Calu3 (cell line): ENCODE measurements around the gene SGO2. TPM values are rescaled to one million over a fixed set of nuclear protein-coding genes. Genes with fewer than 3 reads are reported as not detected.

Source experiments
- BruUV-seq: library from RNA; stranded (reverse); fragments of 400-500 nt; replicated peaks from 2 replicates; lab custom pipeline; 2021; lab: Mats Ljungman, UMichigan
- CTCF ChIA-PET: fragments of 300-600 bp; sonication (Branson Sonifier 250); formaldehyde crosslinking; loops from one replicate; lab custom pipeline; 2022; ENCODE audit warnings: antibody characterized with exemption; lab: Charles Lee
- DNase-seq: peaks from one replicate; pipeline ENCODE4 v3.0.0; 2022
- H3K27ac Mint-ChIP-seq: one replicate; pipeline ENCODE4 v1.8.0; 2022; ENCODE audit warnings: mixed read lengths; ENCODE audit not compliant: unreplicated experiment
- H3K27me3 Mint-ChIP-seq: one replicate; pipeline ENCODE4 v1.8.0; 2022; ENCODE audit warnings: mixed read lengths; ENCODE audit not compliant: unreplicated experiment
- H3K36me3 Mint-ChIP-seq: one replicate; pipeline ENCODE4 v1.8.0; 2022; ENCODE audit warnings: mild to moderate bottlenecking, moderate library complexity, mixed read lengths; ENCODE audit not compliant: insufficient read depth, unreplicated experiment
- H3K4me1 Mint-ChIP-seq: one replicate; pipeline ENCODE4 v1.8.0; 2022; ENCODE audit warnings: mild to moderate bottlenecking, low read depth, mixed read lengths; ENCODE audit not compliant: unreplicated experiment
- H3K4me3 Mint-ChIP-seq: one replicate; pipeline ENCODE4 v1.8.0; 2022; ENCODE audit warnings: mild to moderate bottlenecking, low read depth, moderate library complexity, mixed read lengths; ENCODE audit not compliant: unreplicated experiment
- H3K9me3 Mint-ChIP-seq: one replicate; pipeline ENCODE4 v1.8.0; 2022; ENCODE audit warnings: low read depth, mixed read lengths; ENCODE audit not compliant: unreplicated experiment
- intact Hi-C: fragments of 100-400 bp; cut with micrococcal nuclease; formaldehyde crosslinking; loops from one replicate; pipeline ENCODE4 v1.10.0; 2022; ENCODE audit not compliant: unreplicated experiment
- total RNA-seq: library from RNA; stranded (reverse); gene quantifications from 2 replicates; pipeline ENCODE4 v1.2.3, GENCODE V29; 2022
- TF ChIP-seq, protein P1 (sequence below): fragments of 200-600 bp; IDR thresholded peaks from one replicate; pipeline ENCODE4 v1.8.0; 2022; ENCODE audit warnings: antibody characterized with exemption; ENCODE audit not compliant: unreplicated experiment

SGO2 gene
- total RNA-seq, 1 experiment from 2014 or later, result 22.9 TPM

DNA sequence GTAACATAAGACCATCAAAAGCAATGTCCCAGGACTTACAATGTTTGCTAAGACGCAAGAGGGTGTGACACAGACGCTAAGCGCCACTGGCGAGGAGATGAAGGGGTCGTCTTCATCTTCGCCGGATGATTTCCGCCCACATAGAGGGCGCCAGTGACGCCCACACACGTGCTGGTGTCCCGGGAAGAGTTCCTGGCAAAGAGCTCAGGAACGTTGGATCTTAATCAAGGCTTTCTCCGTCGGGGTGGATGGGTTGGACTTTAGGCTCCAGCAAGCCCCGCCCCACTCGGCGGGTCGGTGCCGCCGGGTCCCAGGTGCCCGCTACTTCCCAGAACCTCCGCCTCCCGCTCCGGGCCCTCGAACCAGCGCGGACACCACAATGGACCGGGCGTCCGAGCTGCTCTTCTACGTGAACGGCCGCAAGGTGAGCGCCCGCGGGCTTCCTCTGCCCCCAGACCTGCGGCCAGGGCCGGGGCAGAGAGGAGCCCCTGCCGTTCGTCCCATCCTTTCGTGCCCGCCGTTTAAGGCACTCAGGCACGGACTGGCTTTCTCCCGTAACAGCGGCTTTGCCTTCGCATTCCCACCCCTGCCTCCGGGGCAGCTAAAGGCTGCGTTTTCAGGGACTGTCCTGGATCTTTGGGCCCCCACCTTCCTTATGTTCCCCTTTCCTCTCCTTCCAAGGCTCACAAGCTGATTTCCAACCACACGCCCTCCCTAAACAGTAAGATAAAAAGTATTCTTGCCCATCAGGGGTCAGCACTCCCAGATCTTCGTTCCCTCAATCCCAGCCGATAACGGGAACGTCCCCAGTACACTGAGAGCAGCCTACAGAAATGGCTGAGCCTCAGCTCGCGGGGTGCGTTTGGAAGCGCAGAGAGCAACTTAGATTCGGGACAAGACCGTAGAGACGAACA is 60.0 kb downstream of the SGO2 start, which contains the start of gene AOX1:
TSS of gene AOX1 (plus strand) at position 285 of the 914 bp plus-strand sequence. CDS start at position 380, 95 bp downstream.
- Mint-ChIP-seq H3K4me3 (peak within 1 kb of the TSS; percentile 80), H3K27ac (no peak within 1 kb of the TSS), H3K4me1 (peaks cover 8% of the 10 kb centered on the region), H3K27me3 (peaks cover 20% of the 10 kb centered on the region), H3K9me3 (no peaks in the 10 kb centered on the region), H3K36me3 (peaks cover 16% of the 10 kb centered on the region)
- TF ChIP-seq, protein P1, sequence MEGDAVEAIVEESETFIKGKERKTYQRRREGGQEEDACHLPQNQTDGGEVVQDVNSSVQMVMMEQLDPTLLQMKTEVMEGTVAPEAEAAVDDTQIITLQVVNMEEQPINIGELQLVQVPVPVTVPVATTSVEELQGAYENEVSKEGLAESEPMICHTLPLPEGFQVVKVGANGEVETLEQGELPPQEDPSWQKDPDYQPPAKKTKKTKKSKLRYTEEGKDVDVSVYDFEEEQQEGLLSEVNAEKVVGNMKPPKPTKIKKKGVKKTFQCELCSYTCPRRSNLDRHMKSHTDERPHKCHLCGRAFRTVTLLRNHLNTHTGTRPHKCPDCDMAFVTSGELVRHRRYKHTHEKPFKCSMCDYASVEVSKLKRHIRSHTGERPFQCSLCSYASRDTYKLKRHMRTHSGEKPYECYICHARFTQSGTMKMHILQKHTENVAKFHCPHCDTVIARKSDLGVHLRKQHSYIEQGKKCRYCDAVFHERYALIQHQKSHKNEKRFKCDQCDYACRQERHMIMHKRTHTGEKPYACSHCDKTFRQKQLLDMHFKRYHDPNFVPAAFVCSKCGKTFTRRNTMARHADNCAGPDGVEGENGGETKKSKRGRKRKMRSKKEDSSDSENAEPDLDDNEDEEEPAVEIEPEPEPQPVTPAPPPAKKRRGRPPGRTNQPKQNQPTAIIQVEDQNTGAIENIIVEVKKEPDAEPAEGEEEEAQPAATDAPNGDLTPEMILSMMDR, result no peak
- CTCF ChIA-PET, result interaction anchor here (0.7 to 1.2 kb wide), 4 partner anchors 114 to 121 kb away, joined by 3 to 7 read pairs (median 4); no protein-coding TSS in a partner anchor
- peak; percentile 34 for DNase-seq
- TSS peak; percentile 20 for BruUV-seq
- intact Hi-C loops, result loop anchor here (1.0 to 2.0 kb wide), 2 partner anchors 41 to 115 kb away; no protein-coding TSS in a partner anchor

DNA sequence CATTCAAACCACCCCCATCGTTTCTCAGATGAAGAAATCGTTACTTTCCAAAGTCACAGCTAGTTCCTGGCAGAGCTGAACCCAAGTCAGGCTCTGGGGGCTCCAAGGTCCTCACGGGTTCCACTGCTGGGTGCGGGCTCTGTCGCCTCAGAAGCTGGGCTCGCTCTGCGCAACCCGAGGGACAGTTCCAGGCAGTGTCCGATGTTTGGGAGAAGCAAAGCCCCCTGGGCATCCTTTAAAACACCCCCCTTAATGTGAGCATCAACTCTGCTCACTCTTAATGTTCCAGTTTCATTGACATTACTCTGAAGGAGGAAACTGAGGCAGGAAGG is 60.6 kb downstream of the SGO2 start:
- CTCF ChIA-PET, result interaction anchor here (1.2 kb wide), 1 partner anchor 116 kb away, joined by 4 read pairs; no protein-coding TSS in a partner anchor

DNA sequence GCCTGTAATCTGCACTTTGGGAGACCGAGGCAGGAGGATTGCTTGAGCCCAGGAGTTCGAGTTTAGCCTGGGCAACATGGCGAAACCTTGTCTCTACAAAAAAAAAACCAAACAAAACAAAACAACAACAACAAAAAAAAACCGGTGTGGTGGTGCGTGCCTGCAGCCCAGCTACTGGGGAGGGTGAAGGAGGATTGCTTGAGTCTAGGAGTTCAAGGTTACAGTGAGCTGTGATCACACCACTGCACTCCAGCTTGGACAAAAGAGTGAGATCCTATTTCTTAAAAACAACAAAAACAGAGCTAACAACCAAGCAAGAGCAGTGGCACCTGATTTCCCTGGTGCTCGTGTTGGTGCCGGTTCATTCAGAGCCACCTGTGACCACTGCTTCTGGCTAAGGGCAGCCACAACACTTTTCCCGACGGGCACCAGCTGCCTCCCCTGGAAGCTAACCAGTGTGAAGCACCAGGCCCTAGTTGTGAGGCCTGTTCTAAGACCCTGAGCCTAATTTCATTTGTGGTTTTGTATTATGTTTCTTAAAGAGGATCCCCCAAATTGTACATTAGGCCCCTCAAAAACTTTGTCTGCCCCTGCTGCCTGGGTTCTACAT is 61.1 kb downstream of the SGO2 start:
- BruUV-seq, result no TSS peak
- Mint-ChIP-seq H3K27ac (no peak overlapping the region), H3K4me1 (peaks cover 16% of the 10 kb centered on the region), H3K36me3 (peaks cover 16% of the 10 kb centered on the region), H3K9me3 (no peaks in the 10 kb centered on the region), H3K27me3 (peaks cover 31% of the 10 kb centered on the region), H3K4me3 (no peak overlapping the region)
- intact Hi-C loops, result no loop called here
- CTCF ChIA-PET, result interaction anchor here (0.7 to 1.2 kb wide), 2 partner anchors 116 to 155 kb away, joined by 3 to 4 read pairs; no protein-coding TSS in a partner anchor
- TF ChIP-seq, protein P1, result no peak
- DNase-seq, result no peak

More for the DNA sequence above, 60.6 kb downstream of the SGO2 start:
- Mint-ChIP-seq H3K36me3 (peaks cover 16% of the 10 kb centered on the region), H3K27ac (no peak overlapping the region), H3K9me3 (no peaks in the 10 kb centered on the region), H3K4me3 (peak overlapping the region; percentile 80), H3K4me1 (peaks cover 14% of the 10 kb centered on the region), H3K27me3 (peaks cover 26% of the 10 kb centered on the region)
- DNase-seq, result no peak
- intact Hi-C loops, result no loop called here
- TF ChIP-seq, protein P1, result no peak
- BruUV-seq, result no TSS peak

DNA sequence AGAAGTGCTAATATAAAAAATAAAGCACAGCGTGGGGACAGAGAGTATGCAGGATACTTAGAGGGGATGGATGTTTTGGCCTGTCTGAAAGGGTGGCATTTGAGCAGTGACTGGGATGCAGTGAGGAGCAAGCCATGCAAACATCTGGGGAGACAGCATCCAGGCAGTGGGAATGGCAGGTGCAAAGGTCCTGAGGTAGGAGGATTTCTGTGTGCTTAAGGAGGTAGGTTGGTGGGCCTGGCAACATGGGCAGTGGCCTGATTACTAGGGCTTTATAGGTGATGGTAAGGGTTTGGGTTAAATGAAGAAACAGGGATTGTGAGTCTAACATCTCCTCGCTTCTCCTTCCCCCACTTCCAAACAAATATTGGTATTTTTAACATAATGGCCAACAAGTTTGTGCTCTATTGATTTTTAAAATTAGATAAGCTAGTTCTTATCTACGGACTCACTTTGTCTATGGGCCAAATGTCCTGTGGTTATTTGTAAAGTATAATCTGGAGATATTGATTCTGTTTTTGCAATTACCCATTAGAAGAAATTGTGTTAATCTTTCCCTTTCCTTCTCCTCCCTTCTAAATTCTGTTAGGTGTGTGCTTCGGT is 62.2 kb downstream of the SGO2 start:
- H3K27me3 Mint-ChIP-seq, result peaks cover 40% of the 10 kb centered on the region
- intact Hi-C loops, result no loop called here
- H3K9me3 Mint-ChIP-seq, result no peaks in the 10 kb centered on the region
- BruUV-seq, result no TSS peak
- no peak for DNase-seq
- H3K27ac Mint-ChIP-seq, result no peak overlapping the region
- TF ChIP-seq, protein P1, result no peak
- CTCF ChIA-PET, result no interaction called here
- H3K36me3 Mint-ChIP-seq, result peaks cover 16% of the 10 kb centered on the region
- H3K4me1 Mint-ChIP-seq, result peaks cover 25% of the 10 kb centered on the region
- H3K4me3 Mint-ChIP-seq, result no peak overlapping the region
